HG03378 (cell line): ENCODE results near the gene EIF5.

Experiments used
- ATAC-seq: cut with Tn5 transposase; IDR thresholded peaks from one replicate; pipeline ENCODE4 v1.9.1; 2021; ENCODE audit warnings: mild to moderate bottlenecking, moderate library complexity; ENCODE audit not compliant: unreplicated experiment

EIF5 gene

GRCh38 chr14:103362780-103363179, 28.7 kb downstream of the EIF5 start:
- ATAC-seq, result no peak

GRCh38 chr14:103366741-103367140, 32.7 kb downstream of the EIF5 start:
- ATAC-seq, result no peak

GRCh38 chr14:103367995-103368394, 34.0 kb downstream of the EIF5 start:
- no peak for ATAC-seq

- no peak for ATAC-seq
Observed at GRCh38 chr14:103370087-103370486, 36.0 kb downstream of the EIF5 start.

- no peak for ATAC-seq
Observed at GRCh38 chr14:103372017-103372416, 38.0 kb downstream of the EIF5 start.

- no peak for ATAC-seq
Observed at GRCh38 chr14:103372552-103373304, 38.7 kb downstream of the EIF5 start.

GRCh38 chr14:103374121-103374520, 40.1 kb downstream of the EIF5 start:
- no peak for ATAC-seq

GRCh38 chr14:103377522-103378037, 43.5 kb downstream of the EIF5 start:
- ATAC-seq, result no peak

GRCh38 chr14:103378038-103378854, 44.2 kb downstream of the EIF5 start:
- no peak for ATAC-seq

GRCh38 chr14:103380719-103381377, 46.8 kb downstream of the EIF5 start:
- ATAC-seq, result no peak

GRCh38 chr14:103382376-103382775, 48.3 kb downstream of the EIF5 start:
- ATAC-seq, result no peak

GRCh38 chr14:103384450-103385151, 50.6 kb downstream of the EIF5 start:
- ATAC-seq, result peak; percentile 20

- ATAC-seq, result peak; percentile 79
Observed at GRCh38 chr14:103385152-103385928, 51.3 kb downstream of the EIF5 start, which contains the start of gene MARK3. Gene MARK3, plus strand, starts transcription at chr14:103385415. Its CDS starts 615 bp downstream, at chr14:103386030.

- ATAC-seq, result peak; percentile 8
Observed at GRCh38 chr14:103385929-103386712, 52.1 kb downstream of the EIF5 start.

- ATAC-seq, result no peak
Observed at GRCh38 chr14:103386713-103387329, 52.8 kb downstream of the EIF5 start.

- ATAC-seq, result no peak
Observed at GRCh38 chr14:103388664-103389063, 54.6 kb downstream of the EIF5 start.

GRCh38 chr14:103390605-103391004, 56.6 kb downstream of the EIF5 start:
- no peak for ATAC-seq

GRCh38 chr14:103391048-103391447, 57.0 kb downstream of the EIF5 start:
- no peak for ATAC-seq

- no peak for ATAC-seq
Observed at GRCh38 chr14:103392106-103392505, 58.1 kb downstream of the EIF5 start.
